Central memory CD8-positive, alpha-beta T cell (primary cell): ENCODE measurements around the gene PLIN1.

Source experiments
- ATAC-seq: fragments of 150-1000 bp; cut with Tn5 transposase; replicated peaks from 2 replicates; pipeline ENCODE4 v1.10.0; 2022; ENCODE audit warnings: mild to moderate bottlenecking, moderate FRiP score, moderate number of reproducible peaks; ENCODE audit not compliant: poor library complexity, severe bottlenecking; ENCODE audit errors: extremely low read depth
- DNase-seq, 2 donors: peaks; one replicate each; pipeline ENCODE4 v3.0.0; 2021; ENCODE audit warnings: low spot score in 2 of 2
- H3K27ac Mint-ChIP-seq: one replicate; pipeline ENCODE4 v1.8.0; 2022; ENCODE audit warnings: low read depth, mild to moderate bottlenecking, moderate library complexity, mixed read lengths
- H3K27me3 Mint-ChIP-seq: one replicate; pipeline ENCODE4 v1.8.0; 2022; ENCODE audit warnings: mixed read lengths
- H3K36me3 Mint-ChIP-seq: one replicate; pipeline ENCODE4 v1.8.0; 2022; ENCODE audit warnings: mild to moderate bottlenecking, moderate library complexity, mixed read lengths; ENCODE audit not compliant: insufficient read depth
- H3K4me1 Mint-ChIP-seq: one replicate; pipeline ENCODE4 v1.8.0; 2022; ENCODE audit warnings: mixed read lengths
- H3K4me3 Mint-ChIP-seq: one replicate; pipeline ENCODE4 v1.8.0; 2022; ENCODE audit warnings: mild to moderate bottlenecking, moderate library complexity, mixed read lengths
- H3K9me3 Mint-ChIP-seq: one replicate; pipeline ENCODE4 v1.8.0; 2022; ENCODE audit warnings: mixed read lengths

Gene PLIN1, protein sequence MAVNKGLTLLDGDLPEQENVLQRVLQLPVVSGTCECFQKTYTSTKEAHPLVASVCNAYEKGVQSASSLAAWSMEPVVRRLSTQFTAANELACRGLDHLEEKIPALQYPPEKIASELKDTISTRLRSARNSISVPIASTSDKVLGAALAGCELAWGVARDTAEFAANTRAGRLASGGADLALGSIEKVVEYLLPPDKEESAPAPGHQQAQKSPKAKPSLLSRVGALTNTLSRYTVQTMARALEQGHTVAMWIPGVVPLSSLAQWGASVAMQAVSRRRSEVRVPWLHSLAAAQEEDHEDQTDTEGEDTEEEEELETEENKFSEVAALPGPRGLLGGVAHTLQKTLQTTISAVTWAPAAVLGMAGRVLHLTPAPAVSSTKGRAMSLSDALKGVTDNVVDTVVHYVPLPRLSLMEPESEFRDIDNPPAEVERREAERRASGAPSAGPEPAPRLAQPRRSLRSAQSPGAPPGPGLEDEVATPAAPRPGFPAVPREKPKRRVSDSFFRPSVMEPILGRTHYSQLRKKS

DNA sequence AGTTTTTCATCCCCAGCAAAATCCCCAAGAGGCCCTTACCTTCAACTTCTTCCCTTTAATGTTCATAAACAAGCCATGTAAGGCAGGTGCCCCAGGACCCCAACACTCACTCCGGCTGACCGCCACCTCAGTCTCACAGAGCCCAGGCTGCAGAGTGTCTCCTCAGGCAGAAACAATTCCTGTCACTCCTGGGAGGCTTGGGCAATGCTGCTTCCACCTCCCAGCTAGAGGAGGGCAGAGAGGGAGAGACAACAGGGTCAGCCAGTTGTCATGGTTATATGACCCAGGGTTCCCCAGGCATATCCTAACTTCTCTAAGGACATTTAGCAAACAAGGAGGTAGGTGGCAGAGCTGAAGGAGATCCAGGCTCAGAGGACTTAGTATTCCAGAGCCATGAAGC is at the start of gene PLIN1:
TSS of gene PLIN1 (minus strand) at position 156 of the 400 bp plus-strand sequence. CDS start 1,878 bp downstream, outside the sequence.
- H3K4me1 Mint-ChIP-seq: no peaks in the 10 kb centered on the region
- no peak within 1 kb of the TSS for H3K4me3 Mint-ChIP-seq
- no peak within 1 kb of the TSS for H3K27ac Mint-ChIP-seq
- DNase-seq: no peak
- no peaks in the 10 kb centered on the region for H3K27me3 Mint-ChIP-seq
- no peak for ATAC-seq
- H3K36me3 Mint-ChIP-seq: peaks cover 1% of the 10 kb centered on the region
- H3K9me3 Mint-ChIP-seq: no peaks in the 10 kb centered on the region

DNA sequence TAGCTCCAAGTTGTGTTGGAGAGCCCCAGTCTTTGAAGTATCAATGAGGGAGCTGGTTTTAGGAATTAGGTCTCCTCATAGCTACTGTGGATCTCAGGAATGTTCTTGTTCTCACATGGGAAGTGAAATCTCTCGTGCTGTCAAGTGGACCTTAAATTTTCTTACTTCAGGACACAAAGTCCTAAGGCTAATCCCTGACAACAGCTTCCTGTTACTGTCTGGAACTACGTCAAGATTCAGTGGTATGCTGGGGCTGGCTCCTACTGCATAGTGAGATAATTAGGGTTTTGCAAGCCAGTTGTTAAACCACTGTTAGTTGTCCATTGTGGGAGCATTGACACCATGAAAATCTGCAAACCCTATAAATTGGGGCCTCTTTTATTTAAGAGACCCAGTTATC is 49.1 kb upstream of the PLIN1 start:
- Mint-ChIP-seq H3K36me3 (no peaks in the 10 kb centered on the region), H3K4me3 (no peak overlapping the region), H3K4me1 (no peaks in the 10 kb centered on the region), H3K27me3 (peaks cover 23% of the 10 kb centered on the region), H3K27ac (no peak overlapping the region), H3K9me3 (no peaks in the 10 kb centered on the region)
- ATAC-seq (no peak), DNase-seq (no peak)

DNA sequence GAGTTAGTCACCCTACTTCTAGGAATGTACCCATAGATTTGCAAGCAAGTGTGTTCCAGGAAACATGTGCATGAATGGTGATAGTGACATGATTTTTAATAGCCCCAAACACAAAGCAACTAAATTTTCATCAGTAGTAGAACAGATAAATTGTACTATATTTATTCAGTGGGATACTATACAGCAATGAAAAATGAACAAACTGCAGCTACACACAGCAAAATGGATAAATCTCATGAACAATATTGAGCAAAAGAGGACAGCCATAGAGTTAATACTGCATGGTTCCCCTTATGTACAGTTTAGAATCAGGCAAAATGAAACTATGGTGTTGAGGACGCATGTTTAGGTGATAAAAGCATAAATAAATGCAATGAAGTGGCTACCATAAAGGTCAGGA is 45.9 kb upstream of the PLIN1 start:
- Mint-ChIP-seq H3K27ac (no peak overlapping the region), H3K36me3 (no peaks in the 10 kb centered on the region), H3K9me3 (no peaks in the 10 kb centered on the region), H3K4me1 (no peaks in the 10 kb centered on the region), H3K4me3 (no peak overlapping the region), H3K27me3 (peaks cover 37% of the 10 kb centered on the region)
- ATAC-seq (no peak), DNase-seq (no peak)

DNA sequence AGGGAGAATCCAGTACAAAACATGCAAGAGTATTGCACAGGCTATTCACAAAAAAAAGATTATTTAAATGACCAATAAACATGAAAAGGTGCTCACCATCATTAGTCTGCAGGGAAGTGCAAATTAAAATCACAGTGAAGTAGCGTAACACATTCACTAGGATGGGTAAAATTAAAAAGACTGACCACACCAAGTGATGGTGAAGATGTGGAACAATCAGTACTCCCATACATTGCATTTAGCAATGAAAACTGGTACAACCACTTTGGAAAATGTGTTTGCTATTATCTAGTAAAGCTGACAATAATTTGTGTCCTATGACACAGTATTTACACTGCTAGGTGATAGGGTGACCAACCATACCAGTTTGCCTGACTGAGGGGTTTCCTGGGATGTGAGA is 45.5 kb upstream of the PLIN1 start:
- no peak for DNase-seq
- Mint-ChIP-seq H3K4me3 (no peak overlapping the region), H3K9me3 (no peaks in the 10 kb centered on the region), H3K4me1 (no peaks in the 10 kb centered on the region), H3K36me3 (no peaks in the 10 kb centered on the region), H3K27me3 (peaks cover 37% of the 10 kb centered on the region), H3K27ac (no peak overlapping the region)
- no peak for ATAC-seq

DNA sequence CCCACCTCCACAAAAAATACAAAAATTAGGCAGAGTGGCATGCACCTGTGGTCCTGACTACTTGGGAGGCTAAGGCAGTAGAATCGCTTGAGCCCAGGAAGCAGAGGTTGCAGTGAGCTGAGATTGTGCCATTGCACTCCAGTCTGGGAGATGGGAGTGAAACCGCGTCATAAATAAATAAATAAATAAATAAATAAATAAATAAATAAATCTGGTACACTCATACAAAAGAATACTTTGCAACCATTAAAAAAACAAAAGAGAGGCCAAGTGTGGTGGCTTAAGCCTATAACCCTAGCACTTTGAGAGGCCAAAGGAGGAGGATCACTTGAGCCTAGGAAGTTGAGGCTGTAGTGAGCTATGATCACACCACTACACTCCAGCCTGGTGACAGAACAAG is 43.9 kb upstream of the PLIN1 start:
- no peaks in the 10 kb centered on the region for H3K4me1 Mint-ChIP-seq

DNA sequence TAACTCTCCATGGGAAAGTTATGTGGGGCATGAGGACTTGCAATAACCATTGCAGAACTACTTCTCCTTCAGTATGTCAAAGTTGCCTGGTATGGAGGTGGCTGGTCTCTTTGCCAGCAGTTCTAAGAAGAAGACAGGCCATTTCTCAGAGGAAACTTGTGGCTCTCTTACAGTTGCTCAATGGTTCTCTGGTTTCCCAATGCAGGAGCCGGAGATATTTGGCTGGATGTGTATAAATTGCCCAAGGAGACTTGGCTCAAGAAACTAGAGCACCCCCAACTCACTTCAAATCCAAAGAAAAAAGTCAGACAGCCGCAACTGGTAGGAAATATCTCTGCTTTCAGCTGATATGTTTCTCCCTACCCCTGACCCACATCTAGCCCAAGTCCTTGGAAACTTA is 35.6 kb upstream of the PLIN1 start:
- DNase-seq (no peak), ATAC-seq (no peak)
- H3K27ac Mint-ChIP-seq: no peak overlapping the region
- no peaks in the 10 kb centered on the region for H3K27me3 Mint-ChIP-seq
- H3K36me3 Mint-ChIP-seq: peaks cover 2% of the 10 kb centered on the region
- H3K4me1 Mint-ChIP-seq: no peaks in the 10 kb centered on the region
- H3K9me3 Mint-ChIP-seq: no peaks in the 10 kb centered on the region
- H3K4me3 Mint-ChIP-seq: no peak overlapping the region

More for the DNA sequence above, 43.9 kb upstream of the PLIN1 start:
- ATAC-seq (no peak), DNase-seq (no peak)
- no peak overlapping the region for H3K27ac Mint-ChIP-seq
- no peaks in the 10 kb centered on the region for H3K36me3 Mint-ChIP-seq
- no peak overlapping the region for H3K4me3 Mint-ChIP-seq
- H3K27me3 Mint-ChIP-seq: peaks cover 37% of the 10 kb centered on the region
- H3K9me3 Mint-ChIP-seq: no peaks in the 10 kb centered on the region

DNA sequence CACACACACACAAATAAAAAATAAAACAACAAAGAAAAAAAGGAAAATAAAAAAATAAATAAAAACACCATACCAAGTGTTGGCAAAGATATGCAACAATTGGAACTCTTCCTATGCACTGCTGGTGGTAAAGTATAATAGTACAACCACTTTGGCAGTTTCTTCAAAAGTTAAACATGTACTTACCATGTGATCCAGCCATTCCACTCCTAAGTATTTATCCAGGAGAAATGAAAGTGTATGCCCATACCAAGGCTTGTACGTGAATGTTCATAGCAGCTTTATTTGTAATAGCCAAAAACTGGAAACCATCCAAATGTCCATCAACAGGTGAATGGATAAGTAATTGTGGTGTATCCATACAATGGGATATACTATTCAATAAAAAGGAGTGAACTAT is 28.4 kb upstream of the PLIN1 start:
- Mint-ChIP-seq H3K27me3 (peaks cover 53% of the 10 kb centered on the region), H3K9me3 (no peaks in the 10 kb centered on the region), H3K4me3 (no peak overlapping the region), H3K4me1 (no peaks in the 10 kb centered on the region), H3K36me3 (peaks cover 2% of the 10 kb centered on the region), H3K27ac (no peak overlapping the region)
- ATAC-seq (no peak), DNase-seq (no peak)

DNA sequence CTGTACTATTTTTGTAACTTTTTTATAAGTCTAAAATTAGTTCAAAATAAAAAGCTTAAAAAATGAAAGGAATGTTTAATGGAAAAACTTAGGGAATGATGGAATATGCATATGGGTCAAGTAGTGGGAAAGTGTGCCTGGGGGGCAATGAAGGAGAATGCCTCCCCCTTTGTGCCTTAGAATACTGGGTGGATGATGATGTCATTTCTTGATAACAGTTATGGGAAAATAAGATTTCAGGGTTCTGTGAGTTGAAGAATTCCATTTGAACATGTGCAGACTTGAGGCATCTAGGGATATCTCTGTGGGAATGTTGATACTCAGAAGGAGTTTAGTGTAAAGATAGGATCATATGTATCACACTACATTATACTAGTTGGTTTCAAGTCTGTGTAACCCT is 25.2 kb upstream of the PLIN1 start:
- Mint-ChIP-seq H3K27ac (no peak overlapping the region), H3K4me3 (no peak overlapping the region), H3K36me3 (no peaks in the 10 kb centered on the region), H3K4me1 (no peaks in the 10 kb centered on the region), H3K27me3 (peaks cover 80% of the 10 kb centered on the region), H3K9me3 (no peaks in the 10 kb centered on the region)
- DNase-seq (no peak), ATAC-seq (no peak)

DNA sequence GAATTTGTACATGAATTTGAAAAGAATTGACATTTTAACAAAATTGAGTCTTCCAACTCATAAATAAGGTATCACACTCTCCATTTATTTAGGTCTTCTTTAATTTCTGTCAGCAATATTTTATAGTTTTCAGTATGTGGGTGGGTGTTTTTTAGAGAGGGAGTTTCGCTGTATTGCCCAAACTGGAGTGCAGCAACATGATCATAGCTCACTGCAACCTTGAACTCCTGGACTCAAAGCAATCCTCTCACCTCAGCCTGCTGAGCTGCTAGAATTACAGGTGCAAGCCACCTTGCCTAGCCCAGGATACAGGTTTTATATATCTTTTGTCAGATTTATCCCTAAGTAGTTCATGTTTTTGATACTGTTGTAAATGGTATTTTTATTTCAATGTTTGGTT is 16.0 kb upstream of the PLIN1 start:
- Mint-ChIP-seq H3K27me3 (peaks cover 22% of the 10 kb centered on the region), H3K36me3 (peaks cover 4% of the 10 kb centered on the region), H3K27ac (no peak overlapping the region), H3K9me3 (no peaks in the 10 kb centered on the region), H3K4me3 (no peak overlapping the region), H3K4me1 (peaks cover 7% of the 10 kb centered on the region)
- no peak for ATAC-seq
- no peak for DNase-seq

DNA sequence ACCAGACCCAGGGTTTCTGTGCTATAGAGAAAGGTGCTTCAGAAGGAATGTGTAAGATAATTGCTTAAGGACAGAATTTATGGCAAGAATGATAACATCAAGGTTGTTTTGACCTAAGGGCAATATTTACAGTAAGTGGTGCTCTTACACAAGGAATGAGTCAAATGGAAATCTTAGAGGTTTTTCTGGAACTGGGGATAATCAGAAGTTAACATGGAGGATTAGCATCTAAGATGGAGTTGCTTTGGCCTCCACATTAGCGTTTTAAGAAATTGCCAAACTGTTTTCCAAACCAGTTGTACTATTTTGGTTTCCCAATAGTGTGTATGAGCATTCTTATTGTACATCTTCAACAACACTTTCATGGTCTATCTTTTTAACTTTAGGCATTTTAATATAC is 14.5 kb upstream of the PLIN1 start:
- H3K4me1 Mint-ChIP-seq: peaks cover 7% of the 10 kb centered on the region
- H3K27ac Mint-ChIP-seq: no peak overlapping the region
- H3K4me3 Mint-ChIP-seq: no peak overlapping the region
- H3K27me3 Mint-ChIP-seq: peaks cover 9% of the 10 kb centered on the region
- no peak for DNase-seq
- H3K9me3 Mint-ChIP-seq: no peaks in the 10 kb centered on the region
- ATAC-seq: no peak
- H3K36me3 Mint-ChIP-seq: peaks cover 4% of the 10 kb centered on the region

DNA sequence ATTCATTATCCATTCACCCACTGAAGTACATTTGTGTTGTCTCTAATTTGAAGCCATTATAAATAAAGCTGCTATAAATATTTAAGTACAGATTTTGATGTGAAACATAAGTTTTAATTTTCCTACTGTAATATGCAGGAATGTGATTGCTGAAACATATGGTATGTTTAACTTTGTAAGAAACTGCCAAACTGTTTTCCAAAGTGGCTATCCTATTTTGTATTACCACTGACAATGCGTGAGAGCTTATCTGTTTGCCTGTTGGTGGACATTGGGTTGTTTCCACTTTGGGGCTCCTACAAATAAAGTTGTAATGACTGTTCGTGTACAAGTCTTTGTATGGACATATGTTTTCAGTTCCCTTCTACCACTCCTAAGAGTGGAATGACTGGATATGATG is 13.9 kb upstream of the PLIN1 start:
- H3K27ac Mint-ChIP-seq: no peak overlapping the region
- DNase-seq: no peak
- H3K36me3 Mint-ChIP-seq: peaks cover 4% of the 10 kb centered on the region
- no peak for ATAC-seq
- no peaks in the 10 kb centered on the region for H3K9me3 Mint-ChIP-seq
- H3K4me3 Mint-ChIP-seq: no peak overlapping the region
- peaks cover 9% of the 10 kb centered on the region for H3K27me3 Mint-ChIP-seq
- H3K4me1 Mint-ChIP-seq: peaks cover 7% of the 10 kb centered on the region

DNA sequence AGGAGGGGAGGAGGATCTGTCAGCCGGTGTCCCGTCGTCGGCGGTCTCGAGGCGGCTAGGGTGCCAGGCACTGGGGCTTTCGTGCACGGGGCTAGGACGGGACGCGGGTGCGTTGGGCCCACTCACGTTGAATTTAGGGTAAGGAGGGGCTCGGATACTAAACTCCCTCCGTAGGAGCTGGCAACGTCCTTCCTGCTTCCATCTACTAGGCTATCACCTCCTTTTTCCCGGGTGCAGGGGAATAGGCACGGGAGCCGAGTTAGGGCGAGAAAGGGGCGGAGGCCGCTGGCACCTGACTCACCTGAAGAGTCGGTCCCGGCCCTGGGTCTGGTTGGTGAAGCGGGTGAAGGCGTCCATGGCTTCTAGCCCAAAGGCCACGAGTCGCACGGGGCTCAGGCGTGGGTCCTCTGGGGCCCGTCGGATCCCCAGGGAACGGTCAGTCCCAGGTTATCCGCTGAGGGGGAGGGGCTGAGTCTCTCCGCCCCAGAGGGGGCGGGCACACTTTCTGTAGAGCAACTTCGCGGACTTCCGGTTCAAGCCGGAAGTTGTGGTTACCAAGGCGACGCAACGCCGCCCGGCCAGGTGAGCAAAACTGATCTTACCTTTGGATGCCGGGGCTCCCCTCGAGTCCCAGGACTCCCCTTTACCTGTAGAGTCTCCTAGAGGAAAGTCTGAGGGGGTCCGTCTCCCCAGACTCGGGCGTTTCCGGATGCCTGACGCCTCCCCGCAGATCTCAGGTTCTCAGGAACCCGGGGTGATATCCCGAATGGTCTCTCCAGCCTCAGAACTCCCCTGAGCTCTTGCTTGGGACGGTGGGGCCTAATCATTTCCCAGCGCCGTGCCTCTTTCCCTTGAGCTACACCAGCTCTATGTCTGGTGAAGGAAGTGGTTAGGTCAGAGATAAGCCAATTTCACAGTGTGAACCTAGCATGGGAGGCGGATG is 11.4 kb upstream of the PLIN1 start, which contains the start of the genes PEX11A and WDR93:
TSS of gene PEX11A (minus strand) at position 479 of the 943 bp plus-strand sequence. CDS start at position 357, 122 bp downstream.
TSS of gene WDR93 (plus strand) at position 536 of the 943 bp plus-strand sequence. CDS start 10,936 bp downstream, outside the sequence.
- Mint-ChIP-seq H3K27ac (peak within 1 kb of the TSS; percentile 97), H3K4me1 (peaks cover 12% of the 10 kb centered on the region), H3K36me3 (peaks cover 7% of the 10 kb centered on the region), H3K4me3 (peak within 1 kb of the TSS; percentile 95), H3K27me3 (no peaks in the 10 kb centered on the region), H3K9me3 (no peaks in the 10 kb centered on the region)
- DNase-seq (peak; percentile 47 to 66), ATAC-seq (peak; percentile 83)
